Gastroesophageal sphincter (tissue), 4 donors: ENCODE results near the gene STOML2. TPM values are rescaled to one million over a fixed set of nuclear protein-coding genes. Genes with fewer than 3 reads are reported as not detected.
A peak's percentile ranks its signal among the peaks of the same experiment; 100 is the strongest.

Source experiments
- ATAC-seq: fragments of 150-250 bp; one replicate; pipeline ENCODE4 v1.9.1; 2016; ENCODE audit warnings: mild to moderate bottlenecking, moderate library complexity
- H3K27ac ChIP-seq, 4 donors: fragments of 200-600 bp; sonication (generic) in 3 of 4; 1 replicate in 3 of 4; 2 replicates in 1 of 4; pipeline ENCODE4 v1.5.1; 2016 to 2019
- H3K27me3 ChIP-seq: fragments of 200-600 bp; sonication (generic); one replicate; pipeline ENCODE4 v1.5.1; 2019
- H3K36me3 ChIP-seq, 2 donors: fragments of 200-600 bp; sonication (generic); one replicate each; pipeline ENCODE4 v1.5.1; 2019; ENCODE audit warnings: control low read depth in 1 of 2
- H3K4me1 ChIP-seq, 3 donors: fragments of 200-600 bp; sonication (generic); 1 replicate in 2 of 3; 2 replicates in 1 of 3; pipeline ENCODE4 v1.5.1; 2016 to 2019; ENCODE audit warnings: control low read depth in 2 of 3
- H3K4me3 ChIP-seq, 2 donors: fragments of 200-600 bp; sonication (generic); one replicate each; pipeline ENCODE4 v1.5.1; 2019; ENCODE audit warnings: mild to moderate bottlenecking in 1 of 2, moderate library complexity in 1 of 2
- H3K9me3 ChIP-seq, 3 donors: fragments of 200-600 bp; sonication (generic); one replicate each; pipeline ENCODE4 v1.5.1; 2017 to 2019; ENCODE audit warnings: control low read depth in 2 of 3
- EP300 ChIP-seq: sonication (generic); formaldehyde crosslinking; IDR thresholded peaks from one replicate; pipeline ENCODE4 v1.6.1; 2017; ENCODE audit warnings: antibody characterized with exemption, mild to moderate bottlenecking
- POLR2A ChIP-seq, 2 donors: fragments of 450-650 bp; IDR thresholded peaks; one replicate each; pipeline ENCODE4 v1.6.1; 2017; ENCODE audit warnings: antibody characterized with exemption in 2 of 2, mild to moderate bottlenecking in 2 of 2, moderate library complexity in 1 of 2
- POLR2AphosphoS5 ChIP-seq: sonication (generic); formaldehyde crosslinking; IDR thresholded peaks from one replicate; pipeline ENCODE4 v1.6.1; 2017; ENCODE audit warnings: antibody characterized with exemption
- WGBS, 2 donors: methylation state at CpG; one replicate each; pipeline ENCODE4 v1.1.5; 2018; ENCODE audit warnings: low coverage in 1 of 2; 5-methylcytosine and 5-hydroxymethylcytosine counted together
- total RNA-seq, 4 donors: library from RNA; depleted of rRNA; stranded (reverse); fragments of >200 nt; gene quantifications; one replicate each; pipeline ENCODE4 v1.1.0, GENCODE V29; 2016
- TF ChIP-seq, protein P1 (sequence below), 4 experiments: fragments of 200-600 bp in 2 of 4; fragments of 450-650 bp in 2 of 4; sonication (generic) in 1 of 4; IDR thresholded peaks; one replicate each; pipeline ENCODE4 v1.5.1; 2017 to 2019; ENCODE audit warnings: antibody characterized with exemption in 4 of 4, mild to moderate bottlenecking in 2 of 4, moderate library complexity in 2 of 4

STOML2 gene
- total RNA-seq, 4 donors from 2014 or later, result 96.0 to 123 (median 110) TPM

DNA sequence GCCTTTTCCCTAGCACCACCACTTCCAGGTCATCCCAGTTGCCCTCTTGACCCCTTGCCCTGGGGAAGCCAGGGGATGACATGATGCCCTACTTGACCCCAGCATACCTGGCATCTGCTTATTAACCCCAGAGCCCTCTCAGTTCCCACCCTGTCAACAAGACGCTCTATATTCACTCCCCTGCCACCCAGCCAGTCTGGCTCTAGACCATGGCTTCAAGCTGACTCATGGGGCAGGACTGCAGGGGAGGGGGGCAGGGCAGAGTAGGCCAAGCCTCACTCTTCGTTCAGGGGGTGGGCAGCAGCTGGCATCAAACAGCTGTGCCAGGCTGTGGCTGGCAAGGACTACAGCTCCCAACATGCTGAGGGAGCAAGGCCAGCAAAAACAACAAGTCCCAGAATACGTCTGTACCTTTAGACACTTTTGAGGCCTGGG lies 7.4 kb upstream of the STOML2 start:
- no peak for ATAC-seq
- WGBS, 2 donors, result 15% methylated on average over 3 of the region's 3 CpGs; no CpG with 5 or more reads in 1 of the 2 donors
- peaks cover 0 to 34% of the 10 kb centered on the region in 2 donors for H3K36me3 ChIP-seq

DNA sequence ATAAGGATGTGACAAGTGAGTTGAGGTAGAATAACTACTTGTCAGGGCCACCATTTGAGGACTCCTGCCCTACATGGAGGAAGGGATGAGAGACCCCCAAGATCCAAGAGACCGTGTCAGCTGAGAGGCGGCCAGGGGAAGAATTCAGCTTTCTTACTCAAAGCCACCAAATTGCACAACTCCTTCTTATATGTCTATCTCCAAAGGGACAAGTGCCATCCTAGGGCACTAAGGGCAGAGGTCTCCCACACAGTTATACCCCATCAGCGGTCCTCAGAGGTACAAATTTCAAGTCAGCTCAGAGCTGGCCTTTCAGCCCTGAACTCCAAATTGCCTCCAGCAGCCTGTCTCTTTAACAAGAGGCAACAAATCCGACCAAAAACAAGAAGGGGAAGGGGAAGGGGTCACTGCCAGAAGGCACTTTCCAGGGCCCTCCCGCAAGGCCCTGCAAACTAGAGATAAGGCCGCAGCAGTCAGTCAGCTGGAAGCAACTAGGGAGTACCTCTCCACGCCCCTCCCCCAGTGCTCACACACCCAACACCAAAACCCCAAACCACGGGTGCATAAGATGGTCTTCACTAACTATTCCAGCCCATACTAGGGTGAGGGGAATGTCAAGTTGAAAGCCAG lies 6.1 kb upstream of the STOML2 start:
- peaks cover 1 to 50% (median 25%) of the 10 kb centered on the region in 3 donors for H3K4me1 ChIP-seq
- H3K27me3 ChIP-seq, result no peaks in the 10 kb centered on the region
- H3K36me3 ChIP-seq, result peaks cover 0 to 47% of the 10 kb centered on the region in 2 donors
- no peak for ATAC-seq
- no peak overlapping the region for H3K4me3 ChIP-seq
- TF ChIP-seq POLR2A (IDR thresholded peaks at IDR 0.05), result no peak
- TF ChIP-seq, protein P1, sequence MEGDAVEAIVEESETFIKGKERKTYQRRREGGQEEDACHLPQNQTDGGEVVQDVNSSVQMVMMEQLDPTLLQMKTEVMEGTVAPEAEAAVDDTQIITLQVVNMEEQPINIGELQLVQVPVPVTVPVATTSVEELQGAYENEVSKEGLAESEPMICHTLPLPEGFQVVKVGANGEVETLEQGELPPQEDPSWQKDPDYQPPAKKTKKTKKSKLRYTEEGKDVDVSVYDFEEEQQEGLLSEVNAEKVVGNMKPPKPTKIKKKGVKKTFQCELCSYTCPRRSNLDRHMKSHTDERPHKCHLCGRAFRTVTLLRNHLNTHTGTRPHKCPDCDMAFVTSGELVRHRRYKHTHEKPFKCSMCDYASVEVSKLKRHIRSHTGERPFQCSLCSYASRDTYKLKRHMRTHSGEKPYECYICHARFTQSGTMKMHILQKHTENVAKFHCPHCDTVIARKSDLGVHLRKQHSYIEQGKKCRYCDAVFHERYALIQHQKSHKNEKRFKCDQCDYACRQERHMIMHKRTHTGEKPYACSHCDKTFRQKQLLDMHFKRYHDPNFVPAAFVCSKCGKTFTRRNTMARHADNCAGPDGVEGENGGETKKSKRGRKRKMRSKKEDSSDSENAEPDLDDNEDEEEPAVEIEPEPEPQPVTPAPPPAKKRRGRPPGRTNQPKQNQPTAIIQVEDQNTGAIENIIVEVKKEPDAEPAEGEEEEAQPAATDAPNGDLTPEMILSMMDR (IDR thresholded peaks at IDR 0.05), result no peak
- H3K9me3 ChIP-seq, result no peaks in the 10 kb centered on the region
- WGBS, 2 donors, result 76 to 80% methylated on average over 1 to 5 of the region's 8 CpGs
- no peak overlapping the region for H3K27ac ChIP-seq

More for the DNA sequence above, 7.4 kb upstream of the STOML2 start:
- TF ChIP-seq, protein P1 (IDR thresholded peaks at IDR 0.05), result no peak
- peak; percentile 43 for TF ChIP-seq POLR2AphosphoS5
- no peak for TF ChIP-seq POLR2A (IDR thresholded peaks at IDR 0.05)
- no peak for TF ChIP-seq EP300
- peaks cover 10 to 60% (median 38%) of the 10 kb centered on the region in 3 donors for H3K4me1 ChIP-seq
- peak overlapping the region in 1 of 2 donors; percentile 88 for H3K4me3 ChIP-seq
- peak overlapping the region in 3 of 4 donors; percentile 84 to 96 (median 91) for H3K27ac ChIP-seq
- H3K27me3 ChIP-seq, result no peaks in the 10 kb centered on the region
- H3K9me3 ChIP-seq, result no peaks in the 10 kb centered on the region

DNA sequence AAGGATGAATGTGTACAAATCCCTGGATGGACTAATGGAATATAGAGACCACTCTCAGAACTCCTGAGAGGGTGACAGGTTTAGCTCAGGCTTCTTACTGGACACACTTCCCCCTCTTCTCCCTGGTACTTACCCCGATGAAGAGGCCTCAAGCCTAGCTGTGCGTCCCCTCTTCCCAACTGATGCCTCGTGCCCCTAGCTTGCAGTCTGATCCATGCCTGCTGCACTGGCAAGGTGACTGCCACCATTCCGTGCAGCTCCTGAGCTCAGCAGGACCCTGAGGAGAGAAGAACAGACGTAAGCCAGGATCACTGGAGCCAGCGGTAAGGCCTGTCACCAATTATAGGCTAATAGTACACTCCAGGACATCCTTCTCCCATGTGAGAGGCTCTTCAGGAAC lies 5.5 kb upstream of the STOML2 start:
- H3K27ac ChIP-seq, result no peak overlapping the region
- no peaks in the 10 kb centered on the region for H3K9me3 ChIP-seq
- peaks cover 0 to 48% of the 10 kb centered on the region in 2 donors for H3K36me3 ChIP-seq
- H3K4me3 ChIP-seq, result no peak overlapping the region
- WGBS, 2 donors, result 75 to 93% methylated on average over 2 to 3 of the region's 6 CpGs
- TF ChIP-seq POLR2AphosphoS5 (no peak), POLR2A (IDR thresholded peaks at IDR 0.05) (no peak), EP300 (no peak)
- TF ChIP-seq, protein P1 (IDR thresholded peaks at IDR 0.05), result no peak
- no peaks in the 10 kb centered on the region for H3K27me3 ChIP-seq
- peaks cover 0 to 50% (median 23%) of the 10 kb centered on the region in 3 donors for H3K4me1 ChIP-seq
- ATAC-seq, result no peak

DNA sequence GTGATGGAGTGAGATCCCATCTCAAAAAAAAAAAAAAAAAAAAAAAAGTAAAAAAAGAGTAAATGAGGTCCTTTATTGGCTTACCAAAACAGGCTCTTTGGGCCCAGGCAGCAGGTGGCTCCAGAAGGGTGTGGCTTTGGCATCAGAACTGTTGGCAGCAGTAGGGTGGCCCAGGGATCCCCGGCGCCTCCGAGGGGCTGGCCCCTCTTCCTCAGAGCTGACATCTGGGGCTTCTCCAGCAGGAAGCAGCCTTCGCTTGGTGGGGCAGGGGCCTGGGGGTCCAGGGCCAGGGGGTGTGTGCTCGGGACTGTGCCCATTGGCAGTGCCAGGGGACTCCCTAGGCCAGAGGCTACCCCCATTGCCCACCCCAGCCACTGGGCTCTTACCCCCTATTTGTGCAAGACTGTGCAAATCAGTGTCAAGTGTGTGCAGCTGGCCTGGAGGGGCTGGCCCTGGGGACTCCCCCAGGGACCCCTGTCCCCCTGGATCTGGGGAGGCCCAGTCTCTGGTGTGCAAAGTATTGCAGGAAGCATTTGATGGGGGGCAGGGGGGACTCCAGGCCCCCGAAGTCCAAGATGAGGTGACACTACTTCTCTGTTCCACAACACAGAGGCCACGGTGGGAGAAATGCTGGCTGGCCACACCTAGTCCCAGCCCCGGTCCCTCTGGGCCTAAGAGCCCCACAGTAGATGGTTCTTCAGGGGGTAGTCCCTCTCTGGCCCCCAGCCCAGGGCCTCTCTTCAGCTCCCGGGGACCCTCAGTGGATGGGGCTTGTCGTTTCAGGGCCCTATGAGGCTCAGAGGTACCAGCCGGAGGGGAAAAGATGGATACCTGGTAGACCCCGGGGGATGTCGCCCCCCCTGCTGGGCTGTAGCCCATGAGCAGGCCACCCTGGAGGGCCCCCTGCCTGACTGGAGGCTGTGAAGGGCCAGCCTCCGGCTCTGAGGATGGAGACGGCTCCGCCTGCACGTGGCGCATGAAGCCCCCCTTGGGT lies 4.7 kb upstream of the STOML2 start:
- 56 to 92% methylated on average over 3 to 4 of the region's 18 CpGs for WGBS, 2 donors

More for the DNA sequence above, 4.7 kb upstream of the STOML2 start:
- no peak overlapping the region for H3K4me3 ChIP-seq
- no peak for ATAC-seq
- H3K27ac ChIP-seq, result no peak overlapping the region
- H3K9me3 ChIP-seq, result no peaks in the 10 kb centered on the region
- TF ChIP-seq POLR2A (IDR thresholded peaks at IDR 0.05) (no peak), POLR2AphosphoS5 (no peak), EP300 (no peak)
- TF ChIP-seq, protein P1 (IDR thresholded peaks at IDR 0.05), result no peak
- H3K27me3 ChIP-seq, result no peaks in the 10 kb centered on the region
- H3K36me3 ChIP-seq, result peaks cover 0 to 48% of the 10 kb centered on the region in 2 donors
- peaks cover 0 to 45% (median 23%) of the 10 kb centered on the region in 3 donors for H3K4me1 ChIP-seq
